Measurements from ENCODE around the gene CYFIP1. TPM values are rescaled to one million over a fixed set of nuclear protein-coding genes. Genes with fewer than 3 reads are reported as not detected.

CYFIP1 gene
- total and polyA plus RNA-seq, 2 of the 8 experiments (the other 6 are each of a cell fraction or from before 2014, with no cell fraction given), result 38.6 to 81.7 TPM

DNA sequence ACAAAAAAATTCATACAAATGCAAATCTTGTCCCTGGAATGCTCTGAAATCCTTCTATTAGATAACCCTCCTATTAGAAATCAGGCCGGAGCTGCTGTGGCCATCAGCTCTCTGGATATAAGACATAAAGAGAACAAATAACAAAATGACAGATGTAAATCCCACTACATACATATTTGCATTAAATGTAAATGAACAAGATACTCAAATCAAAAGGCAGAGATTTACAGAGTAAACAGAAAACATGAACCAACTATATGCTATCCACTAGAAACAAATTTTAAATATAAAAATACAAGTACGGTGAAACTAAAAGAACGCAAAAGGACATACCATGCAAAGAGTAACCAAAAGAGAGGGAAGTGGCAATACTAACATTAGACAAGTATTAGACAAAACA, 10.7 kb downstream of the CYFIP1 start:
- H3K4me3 ChIP-seq (ENCODE audit: extremely low read depth in 1 of 4, insufficient read depth in 2 of 4, low read depth in 3 of 4, low read length in 4 of 4), result no peak overlapping the region
- H3K36me3 ChIP-seq (ENCODE audit: control insufficient read depth in 2 of 4, insufficient read depth in 4 of 4, low read length in 3 of 4), result no peaks in the 10 kb centered on the region
- no peak overlapping the region for H3K23ac ChIP-seq (ENCODE audit: insufficient read length)
- no peak overlapping the region for H3K4ac ChIP-seq (replicated peaks; ENCODE audit: insufficient read length, low read depth, low read length)
- ChIA-PET CTCF (ENCODE audit: partially characterized antibody) (no interaction called here), POLR2A (ENCODE audit: partially characterized antibody) (interaction anchor here (2.7 kb wide), 1 partner anchor 9 kb away, joined by 7 read pairs; no protein-coding TSS in a partner anchor)
- H3K56ac ChIP-seq (replicated peaks; ENCODE audit: insufficient read length, low read depth, low read length), result no peak overlapping the region
- FAIRE-seq (no peak), DNase-seq (ENCODE audit: low read depth in 1 of 2, low spot score in 2 of 2) (no peak)
- no peaks in the 10 kb centered on the region for H3K27me3 ChIP-seq (replicated peaks in 1 of 4; ENCODE audit: control insufficient read depth in 3 of 4, extremely low read depth in 1 of 4, insufficient read depth in 3 of 4, low read length in 3 of 4)
- H4K5ac ChIP-seq (ENCODE audit: insufficient read length, low read depth, low read length), result no peak overlapping the region
- peaks cover 0 to 61% of the 10 kb centered on the region in 2 experiments; a peak in 2 of 4 replicates for H3K79me2 ChIP-seq (ENCODE audit: control insufficient read depth in 1 of 2, insufficient read depth in 2 of 2, low read length in 2 of 2)
- no peak overlapping the region for H3K18ac ChIP-seq (ENCODE audit: extremely low read depth, low read length)
- H3K9ac ChIP-seq (replicated peaks in 1 of 4; ENCODE audit: extremely low read depth in 1 of 4, low read depth in 3 of 4, low read length in 3 of 4), result no peak overlapping the region
- peaks cover 5 to 17% of the 10 kb centered on the region in 2 experiments for H4K20me1 ChIP-seq (replicated peaks in 1 of 2; ENCODE audit: control insufficient read depth in 1 of 2, insufficient read depth in 2 of 2, low read length in 2 of 2)
- peaks cover 13% of the 10 kb centered on the region for H3K79me1 ChIP-seq (ENCODE audit: low read depth, low read length)
- no peak overlapping the region for H2BK15ac ChIP-seq (ENCODE audit: low read length)
- no peaks in the 10 kb centered on the region for H3K23me2 ChIP-seq (ENCODE audit: low read depth, low read length)
- TF ChIP-seq EZH2 (IDR thresholded peaks at IDR 0.05; ENCODE audit: low read depth, low read length, severe bottlenecking) (no peak), NRF1 (IDR thresholded peaks at IDR 0.05; ENCODE audit: low read depth, low read length) (no peak)
- no peak overlapping the region for H4K8ac ChIP-seq (ENCODE audit: extremely low read depth, insufficient read depth, low read length)
- no peak overlapping the region for H2BK120ac ChIP-seq (replicated peaks; ENCODE audit: low read depth, low read length)
- H2BK20ac ChIP-seq (ENCODE audit: low read length), result no peak overlapping the region
- H2AFZ ChIP-seq (ENCODE audit: low read length), result no peak overlapping the region
- no peak overlapping the region for H3K4me2 ChIP-seq (ENCODE audit: insufficient read depth in 1 of 2, low read depth in 2 of 2, low read length in 2 of 2)
- no peak overlapping the region for H2BK5ac ChIP-seq (ENCODE audit: low read depth, low read length)
- no peak overlapping the region for H2BK12ac ChIP-seq (ENCODE audit: low read depth, low read length)
- peaks cover 0 to 9% (median 1%) of the 10 kb centered on the region in 4 experiments; a peak in 4 of 7 replicates for H3K4me1 ChIP-seq (replicated peaks in 1 of 4; ENCODE audit: control insufficient read depth in 3 of 4, insufficient read depth in 4 of 4, low read length in 3 of 4)
- WGBS, 2 experiments (ENCODE audit: extremely low coverage in 1 of 2, insufficient coverage in 1 of 2, insufficient read length in 1 of 2, insufficient replicate concordance in 2 of 2, low coverage in 1 of 2, low lambda C conversion rate in 2 of 2, missing lambda C conversion rate in 1 of 2), result 98% methylated on average over 3 of the region's 3 CpGs; no CpG with 5 or more reads in 1 of the 2 experiments
- H2AK5ac ChIP-seq (ENCODE audit: low read depth, low read length), result no peak overlapping the region
- no peak overlapping the region for H3K27ac ChIP-seq (ENCODE audit: low read depth, low read length)
- H3K9me3 ChIP-seq (ENCODE audit: insufficient read depth in 2 of 2, low read depth in 1 of 2, low read length in 1 of 2), result no peaks in the 10 kb centered on the region
- H4K91ac ChIP-seq (replicated peaks; ENCODE audit: insufficient read length, low read length), result no peak overlapping the region
- no peak overlapping the region for H3K14ac ChIP-seq (ENCODE audit: insufficient read length)

Data from H1 (cell line).